SKM-1 (cell line): ENCODE data around the gene RDH12.
A peak's percentile ranks its signal among the peaks of the same experiment; 100 is the strongest.
"Not testable (repeated sequence)": the region's sequence is repeated elsewhere in the genome, so short reads cannot be mapped to it uniquely, and the experiment has no call there.

Experiments
- DNase-seq: peaks from one replicate; lab custom pipeline; 2025; ENCODE audit not compliant: unreplicated experiment; lab: John Stamatoyannopoulos, UW

The RDH12 gene

DNA sequence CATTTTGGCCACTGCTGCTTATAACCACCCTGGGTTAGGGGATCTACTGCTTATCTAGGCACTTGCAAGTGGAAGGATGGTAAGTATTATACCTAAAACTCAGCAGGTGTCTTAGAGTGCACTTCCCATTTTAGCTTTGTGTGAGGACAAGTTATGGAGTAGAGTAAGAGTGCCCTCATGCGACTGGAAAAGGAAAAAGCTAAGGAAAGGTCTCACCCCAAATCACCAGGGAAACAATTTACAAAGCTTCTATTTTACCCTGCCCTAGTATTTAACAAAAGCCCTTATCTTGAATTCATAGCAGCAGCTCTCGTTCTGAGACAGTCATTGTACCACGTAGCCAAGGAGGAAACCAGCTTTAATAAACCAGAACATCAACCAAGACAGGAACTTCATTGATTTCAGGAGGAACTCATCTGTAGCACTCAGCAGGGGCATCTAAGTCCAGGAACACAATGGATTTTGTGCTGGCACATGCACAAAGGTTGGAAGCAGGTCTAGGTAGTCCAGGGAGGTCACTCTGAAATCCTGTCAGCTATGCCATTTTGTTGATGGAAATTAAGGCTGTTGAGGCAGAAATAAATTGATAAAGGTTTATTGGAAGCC, 2.9 kb downstream of the RDH12 start:
- DNase-seq = peak; percentile 10

DNA sequence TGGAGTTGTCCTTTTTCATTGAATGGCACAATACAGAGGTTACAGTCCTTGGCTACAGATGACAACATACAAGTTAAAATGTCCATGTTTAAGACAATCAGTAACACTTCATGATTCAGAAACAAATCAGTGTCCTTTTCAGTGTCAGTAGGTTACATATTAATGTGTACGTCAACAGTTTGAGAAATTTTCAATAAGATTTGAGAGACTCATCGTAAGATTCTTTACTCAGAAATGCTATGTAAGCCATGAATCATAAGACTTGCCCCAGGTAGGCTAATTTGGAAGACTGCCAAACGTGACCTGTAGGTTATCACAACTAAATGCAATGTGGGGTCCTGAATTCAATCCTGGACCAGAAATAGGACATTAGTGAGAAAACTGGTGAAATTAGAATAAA, 3.5 kb downstream of the RDH12 start:
- DNase-seq = no peak

DNA sequence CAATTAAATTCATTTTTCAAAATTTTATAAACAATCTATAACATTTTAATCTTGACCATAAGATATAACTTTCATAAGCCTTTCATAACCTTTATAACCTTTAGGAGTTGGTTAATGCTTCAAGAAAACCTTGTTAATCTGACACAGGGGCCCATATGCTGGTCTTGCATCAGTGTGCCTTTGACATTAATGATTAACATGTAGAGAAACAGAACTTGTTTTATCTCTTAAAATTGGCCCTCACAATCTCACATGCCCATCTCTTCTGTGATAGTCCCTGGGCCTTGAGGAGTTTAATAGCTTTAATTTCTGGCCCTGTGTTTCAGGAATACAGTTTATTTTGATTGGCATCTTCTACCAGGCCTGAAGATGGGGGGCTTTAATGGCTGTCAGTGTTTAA, 7.7 kb downstream of the RDH12 start:
- DNase-seq = not testable (repeated sequence)

DNA sequence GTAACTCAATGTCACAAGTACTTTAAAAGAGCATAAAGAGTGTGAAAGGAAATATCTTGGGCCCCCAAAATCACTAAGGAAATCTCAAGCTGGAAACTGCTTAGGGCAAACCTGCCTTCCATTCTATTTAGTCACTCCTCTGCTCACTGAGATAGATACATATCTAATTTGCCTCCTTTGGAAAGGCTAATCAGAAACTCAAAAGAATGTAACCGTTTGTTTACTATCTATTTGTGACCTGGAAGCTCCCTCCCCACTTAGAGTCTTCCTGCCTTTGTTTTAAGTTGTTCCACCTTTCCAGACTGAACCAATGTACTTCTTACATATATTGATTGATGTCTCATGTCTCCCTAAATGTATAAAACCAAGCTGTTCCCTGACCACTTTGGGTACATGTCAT, 8.1 kb downstream of the RDH12 start:
- DNase-seq = not testable (repeated sequence)

GRCh38 chr14:67710209-67710608, 8.5 kb downstream of the RDH12 start:
- DNase-seq = no peak

- no peak for DNase-seq
Observed at GRCh38 chr14:67717048-67717447, 15.4 kb downstream of the RDH12 start.

DNA sequence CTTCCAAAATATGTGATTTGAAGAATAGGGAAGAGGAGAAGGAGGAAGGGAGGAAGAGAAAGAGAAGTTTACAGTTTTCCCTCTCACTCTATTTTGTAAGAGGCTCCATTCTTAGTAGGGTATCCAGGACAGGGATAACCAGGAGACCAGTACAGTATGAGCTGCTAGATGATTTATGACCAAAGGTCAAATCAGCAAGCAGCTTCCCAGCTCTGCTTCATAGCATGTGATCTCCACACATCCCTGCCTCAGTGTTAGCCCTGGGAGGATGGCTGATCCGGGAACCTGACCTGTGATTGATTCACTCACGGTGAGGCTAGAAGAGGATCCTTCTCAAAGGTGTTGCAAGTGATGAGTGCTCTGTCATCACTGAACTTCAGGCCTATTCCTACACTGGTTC, 16.6 kb downstream of the RDH12 start:
- no peak for DNase-seq

DNA sequence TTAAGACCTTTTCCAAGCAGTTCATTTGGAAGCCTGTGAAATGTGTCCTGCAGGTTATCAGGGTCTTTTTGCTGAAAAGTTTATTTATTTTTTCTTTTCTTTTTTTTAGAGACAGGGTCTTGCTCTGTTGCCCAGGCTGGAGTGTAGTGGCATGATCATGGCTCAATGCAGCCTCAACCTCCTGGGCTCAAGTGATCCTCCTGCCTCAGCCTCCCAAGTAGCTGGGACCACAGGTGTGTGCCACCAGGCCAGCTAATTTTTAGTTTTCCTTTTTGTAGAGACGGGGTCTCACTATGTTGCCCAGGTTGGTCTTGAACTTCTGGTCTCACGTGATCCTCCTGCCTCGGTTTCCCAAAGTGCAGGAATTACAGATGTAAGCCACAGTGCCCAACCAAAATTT, 17.7 kb downstream of the RDH12 start:
- DNase-seq = not testable (repeated sequence)

- no peak for DNase-seq
Observed at GRCh38 chr14:67719866-67720265, 18.2 kb downstream of the RDH12 start.

GRCh38 chr14:67721875-67722274, 20.2 kb downstream of the RDH12 start:
- DNase-seq = no peak

- DNase-seq = no peak
Observed at GRCh38 chr14:67722293-67722692, 20.6 kb downstream of the RDH12 start.

GRCh38 chr14:67725171-67725570, 23.5 kb downstream of the RDH12 start:
- DNase-seq = no peak

DNA sequence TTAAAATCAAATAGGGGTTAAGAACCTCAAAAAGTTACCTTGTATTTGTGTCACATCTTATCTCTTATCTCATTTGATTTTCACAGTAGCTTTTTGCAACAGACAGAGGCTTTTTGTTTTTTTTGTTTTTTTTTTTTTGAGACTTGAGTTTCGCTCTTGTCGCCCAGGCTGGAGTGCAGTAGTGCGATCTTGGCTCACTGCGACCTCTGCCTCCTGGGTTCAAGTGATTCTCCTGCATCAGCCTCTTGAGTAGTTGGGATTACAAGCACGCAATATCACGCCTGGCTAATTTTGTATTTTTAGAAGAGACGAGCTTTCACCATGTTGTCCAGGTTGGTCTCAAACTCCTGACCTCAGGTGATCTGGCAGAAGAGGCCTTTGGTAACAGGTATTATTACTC, 25.7 kb downstream of the RDH12 start:
- DNase-seq = no peak

- no peak for DNase-seq
Observed at GRCh38 chr14:67728258-67728657, 26.6 kb downstream of the RDH12 start.

DNA sequence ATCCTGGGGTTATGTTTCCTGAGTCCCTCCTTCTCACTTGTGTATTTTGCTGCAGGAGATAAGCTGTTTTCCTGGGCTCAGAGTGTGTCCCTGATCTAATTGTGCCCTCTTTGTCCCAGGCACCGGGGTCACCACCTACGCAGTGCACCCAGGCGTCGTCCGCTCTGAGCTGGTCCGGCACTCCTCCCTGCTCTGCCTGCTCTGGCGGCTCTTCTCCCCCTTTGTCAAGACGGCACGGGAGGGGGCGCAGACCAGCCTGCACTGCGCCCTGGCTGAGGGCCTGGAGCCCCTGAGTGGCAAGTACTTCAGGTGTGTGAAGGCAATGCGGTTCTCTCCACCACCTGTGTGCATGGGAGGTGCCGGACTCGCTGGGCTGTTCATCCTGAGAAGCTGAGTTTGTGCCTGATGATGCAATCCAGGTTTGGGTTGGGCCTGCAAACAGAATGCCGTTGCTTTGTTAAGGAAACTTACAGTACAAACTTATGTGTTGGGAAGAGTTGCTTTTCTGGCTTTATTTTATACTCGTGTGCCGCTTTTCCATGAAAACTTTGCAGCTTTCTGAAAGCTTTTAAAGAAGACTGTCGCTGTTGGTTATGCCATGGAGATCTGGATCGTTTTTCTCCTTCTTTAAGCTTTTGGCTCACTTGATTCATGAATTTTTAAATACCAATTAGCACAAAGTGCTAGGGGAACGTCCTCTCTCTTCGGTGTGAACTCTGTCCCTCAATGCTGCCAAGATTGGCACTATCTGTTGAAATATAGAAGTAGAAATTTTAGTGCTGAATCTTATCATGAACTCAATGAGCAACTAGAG, 27.6 kb downstream of the RDH12 start:
- DNase-seq = no peak

DNA sequence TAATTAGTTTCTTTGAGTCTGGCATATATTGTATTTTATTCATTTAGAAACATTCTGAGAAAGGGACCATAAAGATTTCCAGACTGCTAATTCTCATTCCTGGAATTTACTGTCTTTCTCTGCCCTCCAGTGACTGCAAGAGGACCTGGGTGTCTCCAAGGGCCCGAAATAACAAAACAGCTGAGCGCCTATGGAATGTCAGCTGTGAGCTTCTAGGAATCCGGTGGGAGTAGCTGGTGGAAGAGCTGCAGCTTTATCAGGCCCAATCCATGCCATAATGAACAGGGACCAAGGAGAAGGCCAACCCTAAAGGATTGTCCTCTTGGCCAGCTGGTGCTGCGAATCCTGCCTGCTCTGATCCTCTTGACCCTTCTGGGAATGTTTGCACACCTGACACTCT, 31.9 kb downstream of the RDH12 start:
- DNase-seq = no peak

- no peak for DNase-seq
Observed at GRCh38 chr14:67734675-67735074, 33.0 kb downstream of the RDH12 start.

- DNase-seq = no peak
Observed at GRCh38 chr14:67735336-67736147, 33.9 kb downstream of the RDH12 start.

DNA sequence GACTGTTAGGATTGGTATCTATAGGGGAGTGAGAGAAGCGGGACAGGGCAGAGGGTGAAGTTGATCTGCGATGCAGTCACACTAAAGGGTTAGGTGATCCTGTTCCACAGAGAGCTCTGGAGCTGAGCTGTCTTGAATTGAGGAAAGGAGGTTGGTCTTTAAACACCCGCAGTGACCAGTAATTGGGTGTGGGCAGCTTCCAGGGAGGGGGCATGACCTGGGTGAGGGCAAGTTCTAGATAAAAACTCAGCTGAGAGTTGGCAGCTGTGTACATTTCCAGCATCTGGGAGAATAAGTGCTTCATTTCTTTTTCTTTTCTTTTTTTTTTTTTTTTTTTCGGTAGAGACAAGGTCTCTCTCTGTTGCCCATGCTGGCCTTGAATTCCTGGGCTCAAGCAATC, 35.1 kb downstream of the RDH12 start:
- no peak for DNase-seq

DNA sequence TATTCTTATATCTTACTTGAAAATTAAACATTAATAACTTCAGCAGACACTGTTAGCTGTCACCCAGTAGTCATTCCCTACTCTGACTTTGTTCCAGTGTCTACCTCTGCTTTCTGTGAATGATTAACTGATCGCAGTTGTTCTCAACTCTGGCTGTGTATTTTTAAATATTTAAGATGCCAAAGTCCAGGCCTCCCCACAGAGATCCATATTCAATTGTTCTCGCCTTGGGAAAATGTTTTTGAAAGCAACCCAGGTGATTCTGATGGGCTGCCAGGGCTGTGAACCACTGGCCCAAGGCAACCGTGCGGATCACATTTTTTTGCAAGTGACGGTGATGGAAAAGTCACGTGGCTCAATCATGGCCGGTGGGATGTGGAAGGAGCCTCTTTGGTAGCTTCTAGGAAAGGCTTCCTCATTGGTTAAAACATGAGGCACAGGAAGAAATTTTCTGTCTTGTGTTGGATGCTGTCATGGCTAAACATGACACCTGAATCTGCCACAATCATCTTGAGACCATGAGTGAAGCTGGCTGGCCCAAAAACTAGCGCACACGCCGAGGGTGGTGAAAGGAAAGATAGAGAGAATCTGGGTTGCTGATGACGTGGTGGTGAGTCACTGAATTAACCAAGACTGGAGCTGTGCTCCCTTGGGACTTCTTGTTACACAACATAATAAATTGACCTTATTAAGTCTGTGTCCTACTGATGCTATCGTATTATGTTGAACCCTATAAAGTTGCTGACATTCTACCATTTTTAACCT, 37.2 kb downstream of the RDH12 start:
- DNase-seq = no peak

- DNase-seq = no peak
Observed at GRCh38 chr14:67744046-67744445, 42.4 kb downstream of the RDH12 start.
